Liver (tissue), 3 donors: ENCODE measurements around the gene FOXL2NB.

Experiments
- CTCF ChIP-seq: fragments of 150-350 bp; IDR thresholded peaks from 2 replicates; pipeline ENCODE4 v1.5.1; 2017; ENCODE audit warnings: improper control_type of control experiment, low read depth, low read length; ENCODE audit not compliant: missing input control
- MAX ChIP-seq: IDR thresholded peaks from 2 replicates; pipeline ENCODE4 v1.6.1; 2016; ENCODE audit warnings: antibody characterized with exemption
- RAD21 ChIP-seq, 2 donors: IDR thresholded peaks; 2 replicates each; pipeline ENCODE4 v1.6.1; 2016; ENCODE audit warnings: antibody characterized with exemption in 2 of 2, mild to moderate bottlenecking in 2 of 2
- SP1 ChIP-seq: IDR thresholded peaks from 2 replicates; pipeline ENCODE4 v1.6.1; 2018; ENCODE audit warnings: antibody characterized with exemption, mild to moderate bottlenecking
- ZBTB33 ChIP-seq: IDR thresholded peaks from 2 replicates; pipeline ENCODE4 v1.6.1; 2016; ENCODE audit warnings: antibody characterized with exemption
- donor health status: healthy.
- donor health status: healthy.

GRCh38 chr3:138916824-138917223 is 30.2 kb upstream of the FOXL2NB start:
- TF ChIP-seq ZBTB33: no peak
- no peak for TF ChIP-seq MAX
- TF ChIP-seq SP1: no peak
- TF ChIP-seq RAD21 (IDR thresholded peaks at IDR 0.05): no peak
- TF ChIP-seq CTCF: no peak
